Measurements from ENCODE around the gene TXNDC17. TPM values are rescaled to one million over a fixed set of nuclear protein-coding genes. Genes with fewer than 3 reads are reported as not detected.

Gene TXNDC17
- total and polyA plus RNA-seq, 9 of the 15 experiments (the other 6 are each of a cell fraction or from before 2014, with no cell fraction given) = 108 to 759 (median 179) TPM

DNA sequence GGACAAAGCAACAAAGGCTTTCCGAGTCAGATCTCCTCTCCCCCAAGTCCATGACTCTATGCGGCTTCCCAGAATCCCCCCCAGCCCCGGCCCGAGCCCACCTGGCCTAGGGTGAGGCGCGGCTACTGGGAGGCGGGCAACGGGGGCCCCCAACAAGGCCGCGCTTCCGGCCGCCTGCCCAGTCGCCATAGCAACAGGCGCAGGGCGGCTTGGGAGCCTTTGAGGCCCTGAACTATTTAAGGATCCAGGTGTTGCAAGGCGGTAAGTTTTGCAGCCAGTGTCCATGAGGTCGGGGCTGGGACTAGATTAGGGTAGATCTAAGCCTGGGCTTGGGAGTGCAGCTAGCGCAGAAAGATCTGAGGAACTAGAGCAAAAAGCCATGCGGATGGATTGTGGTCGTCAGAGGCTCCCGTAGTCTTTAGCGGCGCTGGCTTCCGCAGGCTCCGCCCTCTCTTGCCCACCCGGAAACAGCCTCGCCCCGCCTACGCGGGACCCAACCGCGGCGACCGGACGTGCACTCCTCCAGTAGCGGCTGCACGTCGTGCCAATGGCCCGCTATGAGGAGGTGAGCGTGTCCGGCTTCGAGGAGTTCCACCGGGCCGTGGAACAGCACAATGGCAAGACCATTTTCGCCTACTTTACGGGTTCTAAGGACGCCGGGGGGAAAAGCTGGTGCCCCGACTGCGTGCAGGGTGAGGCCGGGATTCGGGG lies at the start of gene TXNDC17, which contains the start of gene KIAA0753 (continued):
- TF ChIP-seq, protein P1, sequence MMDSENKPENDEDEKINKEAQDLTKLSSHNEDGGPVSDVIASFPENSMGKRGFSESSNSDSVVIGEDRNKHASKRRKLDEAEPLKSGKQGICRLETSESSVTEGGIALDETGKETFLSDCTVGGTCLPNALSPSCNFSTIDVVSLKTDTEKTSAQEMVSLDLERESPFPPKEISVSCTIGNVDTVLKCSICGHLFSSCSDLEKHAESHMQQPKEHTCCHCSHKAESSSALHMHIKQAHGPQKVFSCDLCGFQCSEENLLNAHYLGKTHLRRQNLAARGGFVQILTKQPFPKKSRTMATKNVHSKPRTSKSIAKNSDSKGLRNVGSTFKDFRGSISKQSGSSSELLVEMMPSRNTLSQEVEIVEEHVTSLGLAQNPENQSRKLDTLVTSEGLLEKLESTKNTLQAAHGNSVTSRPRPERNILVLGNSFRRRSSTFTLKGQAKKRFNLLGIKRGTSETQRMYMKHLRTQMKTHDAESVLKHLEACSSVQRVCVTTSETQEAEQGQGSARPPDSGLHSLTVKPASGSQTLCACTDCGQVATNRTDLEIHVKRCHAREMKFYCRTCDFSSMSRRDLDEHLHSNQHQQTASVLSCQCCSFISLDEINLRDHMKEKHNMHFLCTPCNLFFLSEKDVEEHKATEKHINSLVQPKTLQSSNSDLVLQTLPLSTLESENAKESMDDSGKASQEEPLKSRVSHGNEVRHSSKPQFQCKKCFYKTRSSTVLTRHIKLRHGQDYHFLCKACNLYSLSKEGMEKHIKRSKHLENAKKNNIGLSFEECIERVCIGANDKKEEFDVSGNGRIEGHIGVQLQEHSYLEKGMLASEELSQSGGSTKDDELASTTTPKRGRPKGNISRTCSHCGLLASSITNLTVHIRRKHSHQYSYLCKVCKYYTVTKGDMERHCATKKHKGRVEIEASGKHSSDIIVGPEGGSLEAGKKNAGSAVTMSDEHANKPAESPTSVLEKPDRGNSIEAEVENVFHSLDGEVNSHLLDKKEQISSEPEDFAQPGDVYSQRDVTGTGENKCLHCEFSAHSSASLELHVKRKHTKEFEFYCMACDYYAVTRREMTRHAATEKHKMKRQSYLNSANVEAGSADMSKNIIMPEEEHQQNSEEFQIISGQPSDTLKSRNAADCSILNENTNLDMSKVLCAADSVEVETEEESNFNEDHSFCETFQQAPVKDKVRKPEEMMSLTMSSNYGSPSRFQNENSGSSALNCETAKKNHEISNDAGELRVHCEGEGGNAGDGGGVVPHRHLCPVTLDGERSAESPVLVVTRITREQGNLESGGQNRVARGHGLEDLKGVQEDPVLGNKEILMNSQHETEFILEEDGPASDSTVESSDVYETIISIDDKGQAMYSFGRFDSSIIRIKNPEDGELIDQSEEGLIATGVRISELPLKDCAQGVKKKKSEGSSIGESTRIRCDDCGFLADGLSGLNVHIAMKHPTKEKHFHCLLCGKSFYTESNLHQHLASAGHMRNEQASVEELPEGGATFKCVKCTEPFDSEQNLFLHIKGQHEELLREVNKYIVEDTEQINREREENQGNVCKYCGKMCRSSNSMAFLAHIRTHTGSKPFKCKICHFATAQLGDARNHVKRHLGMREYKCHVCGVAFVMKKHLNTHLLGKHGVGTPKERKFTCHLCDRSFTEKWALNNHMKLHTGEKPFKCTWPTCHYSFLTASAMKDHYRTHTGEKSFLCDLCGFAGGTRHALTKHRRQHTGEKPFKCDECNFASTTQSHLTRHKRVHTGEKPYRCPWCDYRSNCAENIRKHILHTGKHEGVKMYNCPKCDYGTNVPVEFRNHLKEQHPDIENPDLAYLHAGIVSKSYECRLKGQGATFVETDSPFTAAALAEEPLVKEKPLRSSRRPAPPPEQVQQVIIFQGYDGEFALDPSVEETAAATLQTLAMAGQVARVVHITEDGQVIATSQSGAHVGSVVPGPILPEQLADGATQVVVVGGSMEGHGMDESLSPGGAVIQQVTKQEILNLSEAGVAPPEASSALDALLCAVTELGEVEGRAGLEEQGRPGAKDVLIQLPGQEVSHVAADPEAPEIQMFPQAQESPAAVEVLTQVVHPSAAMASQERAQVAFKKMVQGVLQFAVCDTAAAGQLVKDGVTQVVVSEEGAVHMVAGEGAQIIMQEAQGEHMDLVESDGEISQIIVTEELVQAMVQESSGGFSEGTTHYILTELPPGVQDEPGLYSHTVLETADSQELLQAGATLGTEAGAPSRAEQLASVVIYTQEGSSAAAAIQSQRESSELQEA (IDR thresholded peaks at IDR 0.05; ENCODE audit: low read depth) = peak; percentile 96
- TF ChIP-seq FOS (IDR thresholded peaks at IDR 0.05; ENCODE audit: extremely low read depth, insufficient read length) (no peak), ZNF695 (CRISPR knock-in tag; IDR thresholded peaks at IDR 0.05) (no peak), SMC3 (conservative IDR thresholded peaks at IDR 0.05; ENCODE audit: insufficient read depth, low read depth, low read length) (no peak), PHB (CRISPR knock-in tag; IDR thresholded peaks at IDR 0.05) (no peak), COPS2 (conservative IDR thresholded peaks at IDR 0.05) (no peak), ILF3 (IDR thresholded peaks at IDR 0.05; ENCODE audit: borderline replicate concordance) (no peak), STAT5B (CRISPR knock-in tag; IDR thresholded peaks at IDR 0.05) (no peak), SETDB1 (IDR thresholded peaks at IDR 0.05; ENCODE audit: low read length) (no peak)
- TF ChIP-seq, protein P2, sequence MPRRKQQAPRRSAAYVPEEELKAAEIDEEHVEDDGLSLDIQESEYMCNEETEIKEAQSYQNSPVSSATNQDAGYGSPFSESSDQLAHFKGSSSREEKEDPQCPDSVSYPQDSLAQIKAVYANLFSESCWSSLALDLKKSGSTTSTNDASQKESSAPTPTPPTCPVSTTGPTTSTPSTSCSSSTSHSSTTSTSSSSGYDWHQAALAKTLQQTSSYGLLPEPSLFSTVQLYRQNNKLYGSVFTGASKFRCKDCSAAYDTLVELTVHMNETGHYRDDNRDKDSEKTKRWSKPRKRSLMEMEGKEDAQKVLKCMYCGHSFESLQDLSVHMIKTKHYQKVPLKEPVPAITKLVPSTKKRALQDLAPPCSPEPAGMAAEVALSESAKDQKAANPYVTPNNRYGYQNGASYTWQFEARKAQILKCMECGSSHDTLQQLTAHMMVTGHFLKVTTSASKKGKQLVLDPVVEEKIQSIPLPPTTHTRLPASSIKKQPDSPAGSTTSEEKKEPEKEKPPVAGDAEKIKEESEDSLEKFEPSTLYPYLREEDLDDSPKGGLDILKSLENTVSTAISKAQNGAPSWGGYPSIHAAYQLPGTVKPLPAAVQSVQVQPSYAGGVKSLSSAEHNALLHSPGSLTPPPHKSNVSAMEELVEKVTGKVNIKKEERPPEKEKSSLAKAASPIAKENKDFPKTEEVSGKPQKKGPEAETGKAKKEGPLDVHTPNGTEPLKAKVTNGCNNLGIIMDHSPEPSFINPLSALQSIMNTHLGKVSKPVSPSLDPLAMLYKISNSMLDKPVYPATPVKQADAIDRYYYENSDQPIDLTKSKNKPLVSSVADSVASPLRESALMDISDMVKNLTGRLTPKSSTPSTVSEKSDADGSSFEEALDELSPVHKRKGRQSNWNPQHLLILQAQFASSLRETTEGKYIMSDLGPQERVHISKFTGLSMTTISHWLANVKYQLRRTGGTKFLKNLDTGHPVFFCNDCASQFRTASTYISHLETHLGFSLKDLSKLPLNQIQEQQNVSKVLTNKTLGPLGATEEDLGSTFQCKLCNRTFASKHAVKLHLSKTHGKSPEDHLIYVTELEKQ (CRISPR knock-in tag; IDR thresholded peaks at IDR 0.05) = no peak
- TF ChIP-seq, protein P3, sequence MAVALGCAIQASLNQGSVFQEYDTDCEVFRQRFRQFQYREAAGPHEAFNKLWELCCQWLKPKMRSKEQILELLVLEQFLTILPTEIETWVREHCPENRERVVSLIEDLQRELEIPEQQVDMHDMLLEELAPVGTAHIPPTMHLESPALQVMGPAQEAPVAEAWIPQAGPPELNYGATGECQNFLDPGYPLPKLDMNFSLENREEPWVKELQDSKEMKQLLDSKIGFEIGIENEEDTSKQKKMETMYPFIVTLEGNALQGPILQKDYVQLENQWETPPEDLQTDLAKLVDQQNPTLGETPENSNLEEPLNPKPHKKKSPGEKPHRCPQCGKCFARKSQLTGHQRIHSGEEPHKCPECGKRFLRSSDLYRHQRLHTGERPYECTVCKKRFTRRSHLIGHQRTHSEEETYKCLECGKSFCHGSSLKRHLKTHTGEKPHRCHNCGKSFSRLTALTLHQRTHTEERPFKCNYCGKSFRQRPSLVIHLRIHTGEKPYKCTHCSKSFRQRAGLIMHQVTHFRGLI (CRISPR knock-in tag; IDR thresholded peaks at IDR 0.05) = no peak
- TF ChIP-seq, protein P4, sequence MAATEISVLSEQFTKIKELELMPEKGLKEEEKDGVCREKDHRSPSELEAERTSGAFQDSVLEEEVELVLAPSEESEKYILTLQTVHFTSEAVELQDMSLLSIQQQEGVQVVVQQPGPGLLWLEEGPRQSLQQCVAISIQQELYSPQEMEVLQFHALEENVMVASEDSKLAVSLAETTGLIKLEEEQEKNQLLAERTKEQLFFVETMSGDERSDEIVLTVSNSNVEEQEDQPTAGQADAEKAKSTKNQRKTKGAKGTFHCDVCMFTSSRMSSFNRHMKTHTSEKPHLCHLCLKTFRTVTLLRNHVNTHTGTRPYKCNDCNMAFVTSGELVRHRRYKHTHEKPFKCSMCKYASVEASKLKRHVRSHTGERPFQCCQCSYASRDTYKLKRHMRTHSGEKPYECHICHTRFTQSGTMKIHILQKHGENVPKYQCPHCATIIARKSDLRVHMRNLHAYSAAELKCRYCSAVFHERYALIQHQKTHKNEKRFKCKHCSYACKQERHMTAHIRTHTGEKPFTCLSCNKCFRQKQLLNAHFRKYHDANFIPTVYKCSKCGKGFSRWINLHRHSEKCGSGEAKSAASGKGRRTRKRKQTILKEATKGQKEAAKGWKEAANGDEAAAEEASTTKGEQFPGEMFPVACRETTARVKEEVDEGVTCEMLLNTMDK (IDR thresholded peaks at IDR 0.05; ENCODE audit: borderline replicate concordance, insufficient read depth, low read depth, low read length, poor library complexity, severe bottlenecking) = no peak

All from K562 (cell line).